NCI-H446 treated with DMSO at 0.1 percent for 48 hours (cell line): Measurements from ENCODE around the gene PIK3R1.

Experiments
- DNase-seq: peaks from one replicate; lab custom pipeline; 2025; lab: John Stamatoyannopoulos, UW

PIK3R1 gene

GRCh38 chr5:68215208-68215897, at the start of gene PIK3R1:
Gene PIK3R1 (plus strand): TSS chr5:68215756. CDS start chr5:68226676, 10,920 bp downstream.
- peak; percentile 82 for DNase-seq

- DNase-seq: no peak
Measured at GRCh38 chr5:68167195-68167651, 48.3 kb upstream of the PIK3R1 start.

GRCh38 chr5:68169903-68170302, 45.7 kb upstream of the PIK3R1 start:
- no peak for DNase-seq

GRCh38 chr5:68170826-68171558, 44.6 kb upstream of the PIK3R1 start:
- no peak for DNase-seq

- no peak for DNase-seq
Measured at GRCh38 chr5:68172314-68172713, 43.2 kb upstream of the PIK3R1 start.

GRCh38 chr5:68173007-68173406, 42.5 kb upstream of the PIK3R1 start:
- no peak for DNase-seq

- DNase-seq: no peak
Measured at GRCh38 chr5:68176253-68176652, 39.3 kb upstream of the PIK3R1 start.

GRCh38 chr5:68176802-68177479, 38.6 kb upstream of the PIK3R1 start:
- no peak for DNase-seq

- DNase-seq: no peak
Measured at GRCh38 chr5:68177676-68178075, 37.9 kb upstream of the PIK3R1 start.

GRCh38 chr5:68178579-68178978, 37.0 kb upstream of the PIK3R1 start:
- no peak for DNase-seq

- DNase-seq: no peak
Measured at GRCh38 chr5:68180121-68181038, 35.2 kb upstream of the PIK3R1 start.

- no peak for DNase-seq
Measured at GRCh38 chr5:68181039-68181599, 34.4 kb upstream of the PIK3R1 start.

- DNase-seq: no peak
Measured at GRCh38 chr5:68182094-68182493, 33.5 kb upstream of the PIK3R1 start.

- DNase-seq: no peak
Measured at GRCh38 chr5:68182534-68182933, 33.0 kb upstream of the PIK3R1 start.

GRCh38 chr5:68187268-68188055, 28.1 kb upstream of the PIK3R1 start:
- DNase-seq: no peak

GRCh38 chr5:68189171-68189570, 26.4 kb upstream of the PIK3R1 start:
- no peak for DNase-seq

GRCh38 chr5:68189613-68190012, 25.9 kb upstream of the PIK3R1 start:
- no peak for DNase-seq

GRCh38 chr5:68190619-68191018, 24.9 kb upstream of the PIK3R1 start:
- DNase-seq: no peak

- DNase-seq: no peak
Measured at GRCh38 chr5:68191083-68191791, 24.3 kb upstream of the PIK3R1 start.

- no peak for DNase-seq
Measured at GRCh38 chr5:68192679-68193060, 22.9 kb upstream of the PIK3R1 start.
